Natural killer cell (primary cell): ENCODE results near the gene KCNK2. TPM values are rescaled to one million over a fixed set of nuclear protein-coding genes. Genes with fewer than 3 reads are reported as not detected.

ENCODE experiments used
- ATAC-seq, 3 donors: fragments of 150-1000 bp in 2 of 3; fragments of 200-7000 bp in 1 of 3; cut with Tn5 transposase; 1 replicate in 1 of 3; 2 replicates in 2 of 3; pipeline ENCODE4 v1.10.0; 2021; ENCODE audit warnings: mild to moderate bottlenecking in 2 of 3, moderate library complexity in 2 of 3
- DNase-seq, 2 donors: peaks; one replicate each; pipeline versions ENCODE4 v3.0.0 to v3.0.0-alpha.2; 2013 to 2021; ENCODE audit warnings: mixed read lengths in 1 of 2
- H3K27ac ChIP-seq: one replicate; pipeline ENCODE4 v1.5.1; 2013; ENCODE audit warnings: mild to moderate bottlenecking, low read length
- H3K27me3 ChIP-seq: one replicate; pipeline ENCODE4 v1.6.1; 2013; ENCODE audit warnings: low read length; ENCODE audit not compliant: control insufficient read depth, insufficient read depth
- H3K36me3 ChIP-seq: one replicate; pipeline ENCODE4 v1.6.1; 2013; ENCODE audit warnings: low read length; ENCODE audit not compliant: control insufficient read depth, insufficient read depth
- H3K4me1 ChIP-seq: one replicate; pipeline ENCODE4 v1.6.1; 2013; ENCODE audit warnings: low read length; ENCODE audit not compliant: control insufficient read depth, insufficient read depth
- H3K4me3 ChIP-seq: one replicate; pipeline ENCODE4 v1.5.1; 2013; ENCODE audit warnings: low read length
- H3K9me3 ChIP-seq: one replicate; pipeline ENCODE4 v1.6.1; 2013; ENCODE audit warnings: low read length; ENCODE audit not compliant: control insufficient read depth, insufficient read depth
- H3K27ac Mint-ChIP-seq, 2 donors: one replicate each; pipeline ENCODE4 v1.8.0; 2022; ENCODE audit warnings: mild to moderate bottlenecking in 2 of 2, mixed read lengths in 2 of 2, moderate library complexity in 1 of 2
- H3K27me3 Mint-ChIP-seq, 2 donors: one replicate each; pipeline ENCODE4 v1.8.0; 2022; ENCODE audit warnings: low read depth in 2 of 2, mixed read lengths in 2 of 2
- H3K36me3 Mint-ChIP-seq: one replicate; pipeline ENCODE4 v1.8.0; 2022; ENCODE audit warnings: mixed read lengths
- H3K4me1 Mint-ChIP-seq, 2 donors: one replicate each; pipeline ENCODE4 v1.8.0; 2022; ENCODE audit warnings: mixed read lengths in 2 of 2
- H3K4me3 Mint-ChIP-seq: one replicate; pipeline ENCODE4 v1.8.0; 2022; ENCODE audit warnings: mild to moderate bottlenecking, moderate library complexity, mixed read lengths
- H3K9me3 Mint-ChIP-seq, 2 donors: one replicate each; pipeline ENCODE4 v1.8.0; 2022; ENCODE audit warnings: mixed read lengths in 2 of 2
- WGBS: methylation state at CpG from one replicate; pipeline ENCODE4 v1.1.7; 2013; ENCODE audit warnings: missing lambda C conversion rate; ENCODE audit not compliant: insufficient coverage; 5-methylcytosine and 5-hydroxymethylcytosine counted together
- intact Hi-C: fragments of 100-400 bp; cut with micrococcal nuclease; formaldehyde crosslinking; loops from one replicate; pipeline ENCODE4 v1.14.2; 2022
- total RNA-seq, 4 donors: library from RNA; stranded (reverse); fragments of 120-200 nt in 1 of 4; gene quantifications; one replicate each; pipeline versions ENCODE4 v1.2.3 to v1.2.4, GENCODE V29; 2013 to 2022
- TF ChIP-seq, protein P1 (sequence below): fragments of 200-600 bp; IDR thresholded peaks from one replicate; pipeline ENCODE4 v1.8.0; 2022; ENCODE audit warnings: antibody characterized with exemption

Gene KCNK2
- total RNA-seq, 3 donors from 2014 or later (not counting 1 experiment from before 2014, with no cell fraction given): not detected

DNA sequence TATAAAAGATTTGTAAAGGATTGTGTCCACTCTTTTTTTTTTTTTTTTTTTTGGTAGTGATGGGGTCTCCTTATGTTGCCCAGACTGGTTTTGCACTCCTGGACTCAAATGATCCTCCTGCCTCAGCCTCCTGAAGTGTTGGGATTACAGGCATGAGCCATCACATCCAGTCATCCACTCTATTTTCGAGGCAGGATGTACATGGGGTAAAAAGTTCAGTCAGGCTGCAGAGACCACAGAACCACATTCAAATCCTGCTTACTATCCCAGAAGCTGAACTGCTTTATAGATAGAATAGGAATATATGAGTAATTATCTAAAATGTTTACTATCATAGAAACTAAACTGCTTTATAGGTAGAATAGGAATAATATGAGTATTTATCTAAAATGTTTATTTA lies 26.0 kb upstream of the KCNK2 start:
- Mint-ChIP-seq H3K27ac (no peak overlapping the region), H3K9me3 (peaks cover 8 to 12% of the 10 kb centered on the region in 2 donors), H3K4me3 (no peak overlapping the region), H3K27me3 (no peaks in the 10 kb centered on the region), H3K4me1 (no peaks in the 10 kb centered on the region), H3K36me3 (no peaks in the 10 kb centered on the region)
- H3K36me3 ChIP-seq: no peaks in the 10 kb centered on the region
- intact Hi-C loops: no loop called here
- H3K4me1 ChIP-seq: no peaks in the 10 kb centered on the region
- no peak overlapping the region for H3K4me3 ChIP-seq
- H3K9me3 ChIP-seq: no peaks in the 10 kb centered on the region
- no peak for ATAC-seq
- no CpG with 5 or more reads among the region's 1 CpG for WGBS
- no peak overlapping the region for H3K27ac ChIP-seq
- no peak for DNase-seq
- H3K27me3 ChIP-seq: no peaks in the 10 kb centered on the region
- TF ChIP-seq, protein P1, sequence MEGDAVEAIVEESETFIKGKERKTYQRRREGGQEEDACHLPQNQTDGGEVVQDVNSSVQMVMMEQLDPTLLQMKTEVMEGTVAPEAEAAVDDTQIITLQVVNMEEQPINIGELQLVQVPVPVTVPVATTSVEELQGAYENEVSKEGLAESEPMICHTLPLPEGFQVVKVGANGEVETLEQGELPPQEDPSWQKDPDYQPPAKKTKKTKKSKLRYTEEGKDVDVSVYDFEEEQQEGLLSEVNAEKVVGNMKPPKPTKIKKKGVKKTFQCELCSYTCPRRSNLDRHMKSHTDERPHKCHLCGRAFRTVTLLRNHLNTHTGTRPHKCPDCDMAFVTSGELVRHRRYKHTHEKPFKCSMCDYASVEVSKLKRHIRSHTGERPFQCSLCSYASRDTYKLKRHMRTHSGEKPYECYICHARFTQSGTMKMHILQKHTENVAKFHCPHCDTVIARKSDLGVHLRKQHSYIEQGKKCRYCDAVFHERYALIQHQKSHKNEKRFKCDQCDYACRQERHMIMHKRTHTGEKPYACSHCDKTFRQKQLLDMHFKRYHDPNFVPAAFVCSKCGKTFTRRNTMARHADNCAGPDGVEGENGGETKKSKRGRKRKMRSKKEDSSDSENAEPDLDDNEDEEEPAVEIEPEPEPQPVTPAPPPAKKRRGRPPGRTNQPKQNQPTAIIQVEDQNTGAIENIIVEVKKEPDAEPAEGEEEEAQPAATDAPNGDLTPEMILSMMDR: no peak

DNA sequence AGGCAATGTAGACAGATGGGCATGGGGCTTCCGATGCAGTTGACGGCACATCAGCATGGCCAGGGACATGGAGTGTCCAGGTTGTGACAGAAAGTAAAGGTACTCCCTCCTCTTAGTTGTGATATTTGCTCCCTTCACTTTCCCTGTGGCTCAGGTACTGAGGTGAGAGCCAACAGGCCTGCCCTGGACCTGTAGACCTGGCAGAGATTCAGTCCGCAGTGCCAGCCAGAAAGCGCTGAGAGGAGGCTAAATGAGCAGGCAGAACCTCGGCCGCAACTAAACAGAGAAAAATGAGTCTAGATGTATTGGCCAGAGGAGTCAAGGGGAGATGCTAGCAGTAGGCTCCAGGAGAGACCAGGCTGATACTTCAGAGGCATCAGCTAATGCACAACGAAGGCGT lies 22.6 kb upstream of the KCNK2 start:
- H3K27ac ChIP-seq: no peak overlapping the region

DNA sequence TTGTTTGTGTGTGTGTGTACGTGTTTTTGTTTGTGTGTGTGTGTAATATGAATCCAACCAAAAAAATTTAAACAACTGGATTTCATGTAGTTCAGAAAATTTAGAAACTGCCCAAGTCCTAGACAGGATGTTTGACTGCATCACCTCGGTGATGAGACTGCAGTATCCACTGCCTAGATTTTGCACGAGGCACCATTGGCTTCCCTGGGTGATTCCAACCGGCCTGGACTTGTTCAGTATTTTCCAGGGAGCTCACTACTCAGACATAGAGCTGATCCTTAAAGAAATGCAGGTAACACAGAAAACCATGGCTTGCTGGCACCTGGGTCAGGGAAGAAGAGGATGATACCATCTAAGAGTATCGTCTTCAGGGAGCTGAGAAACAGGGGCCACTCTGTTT lies 18.2 kb upstream of the KCNK2 start:
- Mint-ChIP-seq H3K27me3 (no peaks in the 10 kb centered on the region), H3K4me3 (no peak overlapping the region)
- TF ChIP-seq, protein P1: no peak

More for the DNA sequence above, 22.6 kb upstream of the KCNK2 start:
- no peaks in the 10 kb centered on the region for H3K27me3 Mint-ChIP-seq
- DNase-seq: no peak
- Histone ChIP-seq H3K36me3 (no peaks in the 10 kb centered on the region), H3K9me3 (no peaks in the 10 kb centered on the region), H3K4me3 (no peak overlapping the region), H3K4me1 (no peaks in the 10 kb centered on the region), H3K27me3 (no peaks in the 10 kb centered on the region)
- TF ChIP-seq, protein P1: no peak
- H3K27ac Mint-ChIP-seq: no peak overlapping the region
- intact Hi-C loops: no loop called here
- ATAC-seq: no peak
- H3K9me3 Mint-ChIP-seq: peaks cover 17 to 20% of the 10 kb centered on the region in 2 donors
- no peaks in the 10 kb centered on the region for H3K36me3 Mint-ChIP-seq
- H3K4me1 Mint-ChIP-seq: no peaks in the 10 kb centered on the region
- no peak overlapping the region for H3K4me3 Mint-ChIP-seq
- WGBS: 92% methylated on average over 8 of the region's 8 CpGs

DNA sequence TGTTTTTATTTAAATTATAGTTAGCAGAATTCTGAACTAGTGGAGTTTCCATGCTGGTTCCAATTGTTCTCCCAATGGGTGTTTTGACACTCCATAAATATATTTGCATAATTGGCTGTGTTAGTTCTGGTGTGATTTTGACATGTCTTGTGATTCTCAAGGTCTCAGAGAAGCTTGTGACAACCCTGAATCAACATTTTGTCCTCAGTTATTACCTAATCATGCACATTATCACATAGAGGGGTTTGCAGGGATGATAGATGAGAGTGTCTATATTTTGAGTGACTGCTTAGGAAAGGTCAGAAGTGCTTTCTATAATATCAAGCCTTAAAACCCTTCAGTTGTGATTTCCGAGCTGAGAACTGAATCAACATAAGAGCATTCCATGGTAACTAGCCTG lies 11.5 kb upstream of the KCNK2 start:
- DNase-seq: no peak
- intact Hi-C loops: no loop called here
- Mint-ChIP-seq H3K27ac (no peak overlapping the region), H3K27me3 (no peaks in the 10 kb centered on the region), H3K36me3 (no peaks in the 10 kb centered on the region), H3K4me1 (no peaks in the 10 kb centered on the region), H3K9me3 (peaks cover 2 to 8% of the 10 kb centered on the region in 2 donors), H3K4me3 (no peak overlapping the region)
- Histone ChIP-seq H3K4me1 (no peaks in the 10 kb centered on the region), H3K9me3 (no peaks in the 10 kb centered on the region), H3K27ac (no peak overlapping the region), H3K27me3 (no peaks in the 10 kb centered on the region), H3K36me3 (no peaks in the 10 kb centered on the region), H3K4me3 (no peak overlapping the region)
- ATAC-seq: no peak
- TF ChIP-seq, protein P1: no peak
- 64% methylated on average over 1 of the region's 1 CpG for WGBS

More for the DNA sequence above, 18.2 kb upstream of the KCNK2 start:
- Histone ChIP-seq H3K27me3 (no peaks in the 10 kb centered on the region), H3K4me1 (no peaks in the 10 kb centered on the region), H3K36me3 (no peaks in the 10 kb centered on the region), H3K9me3 (no peaks in the 10 kb centered on the region), H3K27ac (no peak overlapping the region), H3K4me3 (no peak overlapping the region)
- H3K36me3 Mint-ChIP-seq: no peaks in the 10 kb centered on the region
- 85% methylated on average over 5 of the region's 5 CpGs for WGBS
- no peaks in the 10 kb centered on the region for H3K4me1 Mint-ChIP-seq
- H3K9me3 Mint-ChIP-seq: peaks cover 10 to 13% of the 10 kb centered on the region in 2 donors
- ATAC-seq (no peak), DNase-seq (no peak)
- no peak overlapping the region for H3K27ac Mint-ChIP-seq
- intact Hi-C loops: no loop called here
